Measurements from ENCODE around the gene HSPB7. TPM values are rescaled to one million over a fixed set of nuclear protein-coding genes. Genes with fewer than 3 reads are reported as not detected.
"Not testable (repeated sequence)": the region's sequence is repeated elsewhere in the genome, so short reads cannot be mapped to it uniquely, and the experiment has no call there.

HSPB7 gene
- total and polyA plus RNA-seq, 2 donors = 13.0 to 144 TPM

GRCh38 chr1:16042654-16043053 lies 24.8 kb upstream of the HSPB7 start:
- WGBS = 83% methylated on average over 9 of the region's 9 CpGs
- H3K4me1 ChIP-seq (ENCODE audit: insufficient read depth); H3K36me3 ChIP-seq (ENCODE audit: insufficient read depth); DNase-seq (ENCODE audit: extremely low spot score); H3K27ac ChIP-seq (ENCODE audit: low read depth); H3K4me3 ChIP-seq (ENCODE audit: low read depth, low read length): not testable (repeated sequence)

GRCh38 chr1:16042096-16042495 lies 24.3 kb upstream of the HSPB7 start:
- H3K36me3 ChIP-seq (ENCODE audit: insufficient read depth) = no peaks in the 10 kb centered on the region
- no peak overlapping the region for H3K4me3 ChIP-seq (ENCODE audit: low read depth, low read length)
- no peak overlapping the region for H3K27ac ChIP-seq (ENCODE audit: low read depth)
- WGBS = 83% methylated on average over 9 of the region's 9 CpGs
- no peak for DNase-seq (ENCODE audit: extremely low spot score)
- H3K4me1 ChIP-seq (ENCODE audit: insufficient read depth) = no peaks in the 10 kb centered on the region

GRCh38 chr1:16041200-16041599 lies 23.4 kb upstream of the HSPB7 start:
- Histone ChIP-seq H3K27ac (ENCODE audit: low read depth) (no peak overlapping the region), H3K4me3 (ENCODE audit: low read depth, low read length) (no peak overlapping the region), H3K36me3 (ENCODE audit: insufficient read depth) (no peaks in the 10 kb centered on the region), H3K4me1 (ENCODE audit: insufficient read depth) (no peaks in the 10 kb centered on the region)
- no peak for DNase-seq (ENCODE audit: extremely low spot score)
- WGBS = 91% methylated on average over 8 of the region's 8 CpGs

GRCh38 chr1:16039871-16040270 lies 22.0 kb upstream of the HSPB7 start:
- not testable (repeated sequence) for DNase-seq (ENCODE audit: extremely low spot score); H3K36me3 ChIP-seq (ENCODE audit: insufficient read depth); H3K4me3 ChIP-seq (ENCODE audit: low read depth, low read length); H3K4me1 ChIP-seq (ENCODE audit: insufficient read depth); H3K27ac ChIP-seq (ENCODE audit: low read depth)
- 64% methylated on average over 7 of the region's 8 CpGs for WGBS

GRCh38 chr1:16038620-16038912 lies 20.7 kb upstream of the HSPB7 start:
- WGBS = 84% methylated on average over 4 of the region's 4 CpGs

GRCh38 chr1:16036461-16036860 lies 18.6 kb upstream of the HSPB7 start:
- H3K27ac ChIP-seq (ENCODE audit: low read depth); H3K36me3 ChIP-seq (ENCODE audit: insufficient read depth); DNase-seq (ENCODE audit: extremely low spot score); H3K4me3 ChIP-seq (ENCODE audit: low read depth, low read length); H3K4me1 ChIP-seq (ENCODE audit: insufficient read depth): not testable (repeated sequence)
- WGBS = 89% methylated on average over 10 of the region's 11 CpGs

More at GRCh38 chr1:16038620-16038912, 20.7 kb upstream of the HSPB7 start:
- no peak for DNase-seq (ENCODE audit: extremely low spot score)
- Histone ChIP-seq H3K27ac (ENCODE audit: low read depth) (no peak overlapping the region), H3K36me3 (ENCODE audit: insufficient read depth) (no peaks in the 10 kb centered on the region), H3K4me1 (ENCODE audit: insufficient read depth) (no peaks in the 10 kb centered on the region), H3K4me3 (ENCODE audit: low read depth, low read length) (no peak overlapping the region)

GRCh38 chr1:16033103-16033632 lies 15.3 kb upstream of the HSPB7 start:
- DNase-seq (ENCODE audit: extremely low spot score); H3K4me1 ChIP-seq (ENCODE audit: insufficient read depth); H3K27ac ChIP-seq (ENCODE audit: low read depth); H3K36me3 ChIP-seq (ENCODE audit: insufficient read depth); H3K4me3 ChIP-seq (ENCODE audit: low read depth, low read length): not testable (repeated sequence)
- WGBS = 57% methylated on average over 7 of the region's 7 CpGs

- Histone ChIP-seq H3K4me3 (ENCODE audit: low read depth, low read length) (no peak overlapping the region), H3K36me3 (ENCODE audit: insufficient read depth) (no peaks in the 10 kb centered on the region), H3K4me1 (ENCODE audit: insufficient read depth) (no peaks in the 10 kb centered on the region), H3K27ac (ENCODE audit: low read depth) (no peak overlapping the region)
- DNase-seq (ENCODE audit: extremely low spot score) = no peak
- WGBS = 45% methylated on average over 18 of the region's 18 CpGs
These were observed 14.7 kb upstream of the HSPB7 start for GRCh38 chr1:16032388-16033102.

GRCh38 chr1:16031551-16031950 lies 13.7 kb upstream of the HSPB7 start:
- no peak overlapping the region for H3K27ac ChIP-seq (ENCODE audit: low read depth)
- WGBS = 89% methylated on average over 8 of the region's 8 CpGs
- no peaks in the 10 kb centered on the region for H3K4me1 ChIP-seq (ENCODE audit: insufficient read depth)
- H3K36me3 ChIP-seq (ENCODE audit: insufficient read depth) = no peaks in the 10 kb centered on the region
- no peak for DNase-seq (ENCODE audit: extremely low spot score)
- H3K4me3 ChIP-seq (ENCODE audit: low read depth, low read length) = no peak overlapping the region

- WGBS = 97% methylated on average over 1 of the region's 1 CpG
- no peak overlapping the region for H3K27ac ChIP-seq (ENCODE audit: low read depth)
- no peaks in the 10 kb centered on the region for H3K36me3 ChIP-seq (ENCODE audit: insufficient read depth)
These were observed 11.4 kb upstream of the HSPB7 start for GRCh38 chr1:16029288-16029687.

GRCh38 chr1:16029003-16029268 lies 11.1 kb upstream of the HSPB7 start:
- DNase-seq (ENCODE audit: extremely low spot score); H3K4me3 ChIP-seq (ENCODE audit: low read depth, low read length); H3K27ac ChIP-seq (ENCODE audit: low read depth); H3K36me3 ChIP-seq (ENCODE audit: insufficient read depth); H3K4me1 ChIP-seq (ENCODE audit: insufficient read depth): not testable (repeated sequence)
- WGBS = 81% methylated on average over 13 of the region's 13 CpGs

More at GRCh38 chr1:16029288-16029687, 11.4 kb upstream of the HSPB7 start:
- H3K4me3 ChIP-seq (ENCODE audit: low read depth, low read length) = no peak overlapping the region
- DNase-seq (ENCODE audit: extremely low spot score) = no peak
- no peaks in the 10 kb centered on the region for H3K4me1 ChIP-seq (ENCODE audit: insufficient read depth)

- H3K4me1 ChIP-seq (ENCODE audit: insufficient read depth) = no peaks in the 10 kb centered on the region
- DNase-seq (ENCODE audit: extremely low spot score) = no peak
- 68% methylated on average over 19 of the region's 19 CpGs for WGBS
- H3K4me3 ChIP-seq (ENCODE audit: low read depth, low read length) = no peak overlapping the region
- no peaks in the 10 kb centered on the region for H3K36me3 ChIP-seq (ENCODE audit: insufficient read depth)
- H3K27ac ChIP-seq (ENCODE audit: low read depth) = no peak overlapping the region
These were observed 10.6 kb upstream of the HSPB7 start for GRCh38 chr1:16028237-16029002.

GRCh38 chr1:16026723-16027484 lies 9.1 kb upstream of the HSPB7 start:
- 12% methylated on average over 33 of the region's 33 CpGs for WGBS
- no peaks in the 10 kb centered on the region for H3K4me1 ChIP-seq (ENCODE audit: insufficient read depth)
- H3K36me3 ChIP-seq (ENCODE audit: insufficient read depth) = no peaks in the 10 kb centered on the region
- H3K27ac ChIP-seq (ENCODE audit: low read depth) = no peak overlapping the region
- no peak overlapping the region for H3K4me3 ChIP-seq (ENCODE audit: low read depth, low read length)
- DNase-seq (ENCODE audit: extremely low spot score) = no peak

GRCh38 chr1:16026302-16026701 lies 8.5 kb upstream of the HSPB7 start:
- H3K27ac ChIP-seq (ENCODE audit: low read depth); H3K36me3 ChIP-seq (ENCODE audit: insufficient read depth); DNase-seq (ENCODE audit: extremely low spot score); H3K4me1 ChIP-seq (ENCODE audit: insufficient read depth); H3K4me3 ChIP-seq (ENCODE audit: low read depth, low read length): not testable (repeated sequence)
- WGBS = 41% methylated on average over 9 of the region's 10 CpGs
